Measurements from ENCODE around the gene MAP4K2.

MAP4K2 gene

DNA sequence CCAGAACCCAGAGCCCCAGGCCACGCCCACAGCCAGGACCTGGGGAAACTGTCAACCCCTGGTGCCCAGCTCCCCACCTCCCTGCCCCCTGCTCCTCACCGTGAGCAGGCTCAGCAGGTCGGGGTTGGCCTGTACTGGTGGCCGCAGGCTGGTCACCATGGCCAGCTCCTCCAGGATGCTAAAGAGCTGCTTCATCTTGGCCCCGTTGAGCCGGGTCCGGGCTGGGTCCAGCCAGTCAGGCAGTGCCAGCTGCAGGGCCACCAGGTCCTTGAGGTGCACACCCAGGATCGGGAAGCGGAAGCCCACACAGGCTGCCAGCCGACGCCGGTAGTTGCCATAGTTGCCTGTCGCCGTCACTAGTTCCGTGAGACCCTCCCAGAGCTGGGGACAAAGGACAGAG, 66.4 kb downstream of the MAP4K2 start:
- DNase-seq (ENCODE audit: low read depth) = no peak

DNA sequence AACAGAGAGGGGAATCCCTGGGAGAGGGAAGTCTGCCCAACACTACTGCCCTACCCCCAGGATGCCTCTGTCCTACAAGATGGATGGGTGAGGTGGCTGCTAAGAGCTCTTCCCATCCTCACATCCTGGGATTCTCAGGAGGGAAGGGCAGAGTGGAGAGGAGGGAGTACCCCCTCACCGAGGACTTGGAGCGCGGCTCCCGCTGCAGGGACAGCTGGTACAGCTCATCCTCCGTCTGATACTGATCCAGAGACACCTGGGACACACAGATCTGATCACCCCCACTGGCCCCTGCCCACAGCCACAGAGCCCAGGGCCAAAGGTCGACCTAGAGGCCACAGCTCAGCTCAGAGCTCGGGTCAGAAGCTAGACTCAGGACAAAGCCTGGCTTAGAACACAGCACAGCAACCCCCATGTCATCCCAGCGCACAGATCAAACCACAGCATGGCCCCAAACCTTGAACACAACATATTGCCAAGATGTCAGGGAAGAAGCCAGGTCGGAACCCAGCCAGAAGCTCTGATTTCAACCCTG, 67.2 kb downstream of the MAP4K2 start:
- no peak for DNase-seq (ENCODE audit: low read depth)

Measured in activated T-cell treated with anti-CD3 and anti-CD28 coated beads for 24 hours (primary cell).